Activated CD4-positive, CD25-positive, alpha-beta regulatory T cell treated with anti-CD3 and anti-CD28 coated beads, Interleukin-2, amount 50 U/mL, for 72 hours (primary cell): ENCODE data around the gene MBTD1.
"Not testable (repeated sequence)": the region's sequence is repeated elsewhere in the genome, so short reads cannot be mapped to it uniquely, and the experiment has no call there.

Source experiments
- DNase-seq: peaks from one replicate; pipeline ENCODE4 v3.0.0; 2021

Gene MBTD1

DNA sequence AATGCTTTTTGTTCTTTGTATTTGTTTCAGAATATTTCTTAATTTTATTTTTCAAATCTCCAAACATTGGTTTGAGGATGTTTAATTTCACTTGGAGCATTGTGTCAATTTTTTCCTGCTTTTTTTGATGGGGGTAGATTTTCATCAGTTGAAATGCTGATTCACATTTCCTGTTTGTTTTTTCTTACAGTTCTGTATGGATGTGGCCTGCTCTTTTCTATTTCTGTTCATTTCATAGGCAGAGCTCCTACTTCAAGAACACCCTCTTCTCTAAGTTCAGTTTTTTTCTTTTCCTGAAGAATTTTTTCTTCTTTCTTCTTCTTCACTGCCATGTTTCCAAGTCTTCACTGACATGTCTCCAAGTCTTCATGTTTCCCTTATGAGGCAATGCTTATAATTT, 8.8 kb downstream of the MBTD1 start:
- no peak for DNase-seq

DNA sequence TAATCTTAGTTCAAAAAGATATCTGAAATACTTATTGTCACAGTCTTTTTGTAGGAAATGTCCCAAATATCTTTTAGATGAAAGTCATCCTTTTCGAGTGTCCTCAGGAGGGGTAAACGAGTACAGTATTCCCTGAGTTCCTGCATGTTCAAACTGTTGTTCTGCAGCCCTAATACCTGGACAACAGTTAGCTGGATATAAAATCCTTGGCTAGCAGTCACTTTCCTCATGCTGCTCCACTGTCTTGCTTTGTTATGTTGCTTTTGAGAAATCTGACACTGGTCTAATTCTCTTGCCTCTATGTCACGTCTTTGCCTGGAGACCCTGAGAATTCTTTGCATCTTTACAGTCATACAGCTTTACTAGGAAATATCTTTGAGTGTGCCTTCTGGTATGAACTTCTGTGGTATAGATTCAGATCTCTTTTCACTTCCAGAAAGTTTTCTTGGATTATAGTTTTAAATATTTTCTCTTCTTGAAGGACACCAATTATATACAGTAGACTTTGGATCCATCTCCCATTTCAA, 9.5 kb downstream of the MBTD1 start:
- DNase-seq: no peak

DNA sequence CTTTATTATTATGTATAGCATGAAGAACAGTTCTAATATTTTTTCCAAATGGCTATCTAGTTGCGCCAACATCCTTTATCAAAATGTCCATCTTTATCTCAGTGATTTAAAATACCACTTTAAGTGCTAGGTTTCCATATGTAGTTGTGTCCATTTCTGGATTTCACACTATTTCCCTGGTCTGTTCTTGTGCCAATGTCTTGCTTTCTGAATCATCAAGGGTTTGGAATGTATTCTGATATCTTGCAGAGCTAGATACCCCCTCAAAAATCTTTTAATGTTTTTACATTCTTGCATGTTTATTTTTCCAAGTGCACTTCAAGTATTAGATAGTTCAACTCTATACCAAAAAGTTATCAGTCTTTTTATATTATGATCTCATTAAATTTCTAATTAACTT, 14.3 kb downstream of the MBTD1 start:
- DNase-seq: no peak

DNA sequence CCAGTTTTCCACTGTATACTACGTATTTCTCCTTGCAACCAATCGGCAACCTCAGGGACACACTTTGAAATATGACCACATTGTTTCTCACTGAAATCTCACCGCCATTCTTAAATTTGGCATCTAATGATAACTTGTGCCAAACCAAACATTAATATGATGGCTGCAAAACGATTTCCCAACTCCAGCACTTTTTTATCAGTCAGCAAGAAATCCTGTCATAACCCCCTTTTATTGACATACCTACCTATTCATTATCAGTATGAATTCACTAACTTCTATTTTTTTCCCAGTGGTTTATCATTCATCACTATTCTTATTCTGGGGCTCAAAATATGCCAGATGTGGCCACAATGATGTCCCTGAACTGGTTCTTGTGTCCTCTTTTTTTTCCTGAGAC, 15.8 kb downstream of the MBTD1 start:
- no peak for DNase-seq

DNA sequence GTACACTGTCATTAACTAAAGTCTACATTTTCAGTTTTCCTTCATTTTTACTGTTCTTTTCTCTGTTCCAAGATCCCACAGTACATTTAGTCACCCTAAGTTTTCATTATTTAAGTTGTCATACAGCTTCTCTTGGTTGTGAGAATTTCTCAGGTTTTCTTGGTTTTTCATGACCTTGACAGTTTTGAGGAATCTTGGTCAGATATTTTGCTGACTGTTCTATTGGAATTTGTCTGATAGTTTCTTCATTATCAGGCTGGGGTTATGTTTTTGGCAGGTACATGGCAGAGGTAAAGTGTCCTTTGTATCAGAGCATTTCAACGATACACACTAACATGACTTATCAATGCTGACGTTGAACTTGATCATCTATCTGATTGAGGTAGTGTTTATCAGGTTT, 19.6 kb downstream of the MBTD1 start:
- DNase-seq: no peak

DNA sequence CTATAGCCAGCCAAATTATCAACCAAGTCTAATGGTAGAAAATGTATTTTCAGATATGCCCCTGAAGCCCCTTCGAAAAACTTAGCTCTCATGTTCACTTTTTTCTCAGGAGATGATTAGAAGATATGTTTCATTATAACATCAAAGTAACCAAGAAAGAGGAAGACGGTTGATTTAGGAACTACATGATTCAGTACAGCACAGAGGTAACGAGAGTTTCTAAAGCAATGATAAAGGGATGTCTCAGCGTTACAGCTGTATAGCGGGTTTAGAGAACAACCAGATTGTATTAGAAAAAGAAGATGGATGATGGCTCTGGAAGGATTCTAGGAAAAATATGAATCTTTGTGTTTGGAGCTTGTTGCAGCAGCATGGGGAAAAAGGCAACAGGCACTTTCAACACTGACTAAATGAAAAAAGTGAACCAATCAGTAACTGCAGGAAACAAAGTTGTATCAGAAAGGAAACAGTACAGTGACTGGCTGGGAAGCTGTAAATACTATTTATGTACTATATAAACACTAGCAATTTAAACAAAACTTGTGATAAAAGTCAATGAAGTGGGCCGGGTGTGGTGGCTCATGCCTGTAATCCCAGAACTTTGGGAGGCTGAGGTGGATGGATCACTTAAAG, 21.5 kb downstream of the MBTD1 start:
- DNase-seq: no peak

DNA sequence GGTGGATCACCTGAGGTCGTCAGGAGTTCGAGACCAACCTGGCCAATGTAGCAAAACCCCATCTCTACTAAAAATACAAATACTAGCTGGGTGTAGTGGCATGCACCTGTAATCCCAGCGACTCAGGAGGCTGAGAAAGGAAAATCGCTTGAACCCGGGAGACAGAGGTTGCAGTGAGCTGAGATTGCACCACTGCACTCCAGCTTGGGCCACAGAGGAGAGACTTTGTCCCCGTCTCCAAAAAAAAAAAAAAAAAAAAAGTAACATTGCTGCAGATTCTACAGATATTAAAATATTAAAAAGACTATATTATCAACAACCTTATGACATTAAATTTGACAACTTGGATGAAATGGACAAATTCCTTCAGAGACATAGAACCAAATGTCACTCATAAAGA, 25.7 kb downstream of the MBTD1 start:
- DNase-seq: no peak

DNA sequence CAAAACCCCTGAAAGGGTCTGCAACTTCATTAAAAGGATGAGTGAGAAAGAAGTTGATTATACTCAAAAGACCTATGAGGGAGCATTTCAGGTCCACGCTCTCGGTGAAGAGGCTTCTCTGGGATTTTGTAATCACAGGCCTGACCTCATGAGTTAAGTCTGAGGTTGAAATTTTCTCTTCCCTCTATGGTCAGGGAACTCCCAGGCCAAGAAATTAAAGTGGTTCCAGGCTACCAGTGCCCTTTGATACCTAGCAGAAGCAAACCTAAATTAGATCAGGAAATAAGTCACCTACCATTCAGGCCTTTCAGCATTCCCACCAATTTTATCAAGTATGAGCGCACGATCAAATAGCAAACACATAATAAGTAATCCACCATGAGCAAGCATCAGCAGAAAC, 27.9 kb downstream of the MBTD1 start:
- DNase-seq: no peak

DNA sequence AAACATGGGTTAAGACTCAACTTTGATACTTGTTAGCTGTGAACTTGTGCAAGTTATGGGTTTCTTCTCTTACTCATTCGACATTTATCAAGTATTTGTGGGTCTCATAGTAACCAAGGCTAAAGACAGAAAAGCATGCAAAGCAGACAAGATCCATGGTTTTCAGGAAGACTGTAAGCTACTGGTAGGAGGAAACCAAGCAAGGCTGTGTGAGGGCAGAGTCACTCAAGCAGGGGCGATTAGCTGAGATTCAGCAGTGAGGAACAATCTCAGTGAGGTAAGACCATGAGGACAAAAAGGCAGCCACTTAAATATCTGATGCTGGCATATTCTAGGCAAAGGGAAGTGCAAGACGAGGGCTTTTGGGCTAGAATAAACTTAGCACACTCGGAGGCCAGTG, 29.5 kb downstream of the MBTD1 start:
- no peak for DNase-seq

DNA sequence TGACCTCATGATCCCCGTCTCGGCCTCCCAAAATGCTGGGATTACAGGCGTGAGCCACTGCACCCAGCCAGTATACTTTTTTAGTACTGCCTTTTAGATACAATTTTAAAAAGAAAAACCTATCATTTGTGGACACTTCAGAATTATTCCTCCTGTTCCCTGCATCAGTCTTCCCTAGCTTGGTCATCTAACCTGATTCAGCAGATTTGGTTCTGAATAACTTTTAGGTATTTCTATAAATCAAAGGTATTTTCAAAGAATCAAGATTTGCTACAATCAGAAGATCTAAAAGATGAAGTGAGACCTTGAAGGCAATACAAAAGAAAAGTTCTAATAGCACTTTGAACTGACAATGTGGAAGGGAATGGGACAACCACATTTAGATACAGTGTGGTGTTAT, 30.0 kb downstream of the MBTD1 start:
- DNase-seq: no peak

DNA sequence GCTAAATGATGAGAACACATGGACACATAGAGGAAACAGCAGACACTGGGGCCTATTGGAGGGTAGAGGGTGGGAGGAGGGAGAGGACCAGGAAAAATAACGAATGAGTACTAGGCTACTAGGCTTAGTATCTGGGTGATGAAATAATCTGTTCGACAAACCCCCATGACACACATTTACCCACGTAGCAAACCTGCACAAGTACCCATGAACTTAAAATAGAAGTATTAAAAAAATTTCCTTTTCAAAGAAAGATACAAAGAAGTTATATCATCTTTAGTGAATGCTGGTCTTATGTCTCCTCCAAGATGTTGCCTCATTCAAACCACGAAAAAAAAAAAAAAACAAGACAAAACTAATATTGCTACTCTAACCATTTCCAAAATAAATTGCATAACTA, 31.7 kb downstream of the MBTD1 start:
- no peak for DNase-seq

DNA sequence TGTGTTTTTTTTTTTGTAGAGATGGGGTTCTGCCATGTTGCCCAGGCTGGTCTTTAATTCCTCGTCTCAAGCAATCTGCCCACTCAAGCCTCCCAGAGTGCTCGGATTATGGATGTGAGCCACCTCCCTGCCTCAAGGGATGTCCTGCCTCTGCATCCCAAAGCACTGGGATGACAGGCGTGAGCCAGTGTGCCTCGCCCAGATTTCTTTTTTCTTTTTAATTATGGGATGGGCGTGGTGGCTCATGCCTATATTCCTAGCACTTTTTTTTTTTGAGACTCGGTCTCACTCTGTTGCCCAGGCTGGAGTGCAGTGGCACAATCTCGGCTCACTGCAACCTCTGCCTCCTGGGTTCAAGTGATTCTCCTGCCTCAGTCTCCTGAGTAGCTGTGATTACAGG, 34.3 kb downstream of the MBTD1 start:
- DNase-seq: not testable (repeated sequence)

DNA sequence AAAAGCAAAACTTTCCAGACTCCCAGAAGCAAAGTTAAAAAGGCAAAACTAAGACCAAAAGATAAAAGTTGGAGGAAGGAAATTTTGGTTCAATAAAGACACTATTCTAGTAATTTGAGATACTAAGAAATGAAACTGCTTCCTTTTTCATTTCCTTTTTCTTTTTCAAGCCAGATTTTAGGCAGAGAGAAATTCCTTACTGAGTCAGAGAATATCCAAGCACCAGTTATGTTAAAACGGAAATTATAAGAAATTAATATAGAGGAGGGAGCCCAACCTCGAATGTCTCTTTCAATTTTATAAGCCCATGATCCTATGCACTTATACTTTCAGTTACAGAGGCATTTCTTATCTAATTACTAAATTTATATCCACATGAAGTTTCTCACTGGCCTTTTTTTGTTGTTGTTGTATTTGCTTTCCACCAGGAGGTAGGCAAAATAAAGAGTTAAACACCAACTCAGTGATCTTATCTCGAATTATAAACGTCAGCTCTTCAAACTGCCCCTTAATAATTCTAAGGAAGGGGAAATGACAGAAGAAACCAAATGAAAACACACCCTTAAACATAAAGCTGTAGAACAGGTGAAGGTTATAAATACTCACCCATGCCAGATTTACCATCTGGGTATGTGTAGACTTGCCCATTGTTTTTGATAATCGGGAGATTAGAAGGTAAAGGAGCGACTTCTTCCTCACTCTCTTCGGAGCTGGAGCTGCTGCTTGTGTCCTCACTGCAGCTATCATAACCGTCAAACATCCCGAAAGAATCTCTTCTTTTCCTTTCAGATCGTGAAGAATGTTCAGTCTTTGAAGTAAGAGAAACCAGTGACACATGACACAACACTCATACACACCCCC, 35.2 kb downstream of the MBTD1 start:
- no peak for DNase-seq

DNA sequence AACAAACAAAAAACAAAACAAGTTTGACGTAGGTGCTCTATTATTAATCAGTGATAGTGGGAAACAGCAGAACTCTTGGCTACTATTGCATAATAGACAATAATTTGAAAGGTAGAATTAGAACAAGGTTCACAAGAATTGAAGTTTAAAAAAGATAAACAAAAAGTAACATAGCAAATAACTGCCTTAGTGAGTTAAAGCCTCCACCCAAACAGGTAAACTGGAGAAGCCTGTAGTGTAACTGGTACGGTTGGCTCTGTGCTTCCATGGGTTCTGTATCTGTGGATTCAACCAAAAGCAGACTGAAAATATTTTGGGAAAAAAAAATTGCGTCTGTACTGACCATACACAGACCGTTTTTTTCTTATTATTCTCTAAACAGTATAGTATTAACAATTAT, 38.5 kb downstream of the MBTD1 start:
- no peak for DNase-seq

DNA sequence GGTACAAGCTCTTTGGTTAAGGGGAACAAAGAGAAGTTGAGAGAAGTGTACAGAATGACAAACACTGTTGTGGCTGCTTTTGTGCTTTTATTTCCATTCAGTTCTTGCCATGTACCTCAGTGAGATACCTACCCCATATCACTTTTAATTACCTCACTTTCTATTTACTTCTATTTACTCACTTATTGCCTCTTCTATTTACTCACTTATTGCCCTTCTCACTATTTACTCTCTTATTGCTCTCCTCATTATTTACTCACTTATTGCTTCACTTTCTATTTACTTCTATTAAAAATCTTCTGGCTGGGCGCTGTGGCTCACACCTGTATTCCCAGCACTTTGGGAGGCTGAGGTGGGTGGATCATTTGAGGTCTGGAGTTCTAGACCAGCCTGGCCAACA, 41.9 kb downstream of the MBTD1 start:
- no peak for DNase-seq

DNA sequence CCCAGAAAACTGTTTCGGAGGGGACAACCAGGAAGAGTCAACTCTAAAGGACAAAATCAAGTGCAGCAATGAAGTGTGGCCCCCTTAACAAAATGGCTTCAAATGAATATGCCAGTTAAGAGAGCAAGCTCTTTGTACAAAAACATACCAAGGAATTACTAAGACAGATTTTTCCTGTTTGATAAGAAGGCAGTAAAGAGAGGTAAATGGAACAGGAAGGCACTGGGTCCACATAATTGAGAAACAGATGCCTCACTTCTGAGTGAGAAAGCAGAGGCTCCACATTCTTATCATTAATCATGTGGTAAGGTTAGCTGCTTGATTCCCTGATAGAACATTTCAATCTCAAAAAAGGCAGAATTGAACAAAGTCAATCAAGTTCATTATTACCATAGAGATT, 44.9 kb downstream of the MBTD1 start:
- DNase-seq: no peak

DNA sequence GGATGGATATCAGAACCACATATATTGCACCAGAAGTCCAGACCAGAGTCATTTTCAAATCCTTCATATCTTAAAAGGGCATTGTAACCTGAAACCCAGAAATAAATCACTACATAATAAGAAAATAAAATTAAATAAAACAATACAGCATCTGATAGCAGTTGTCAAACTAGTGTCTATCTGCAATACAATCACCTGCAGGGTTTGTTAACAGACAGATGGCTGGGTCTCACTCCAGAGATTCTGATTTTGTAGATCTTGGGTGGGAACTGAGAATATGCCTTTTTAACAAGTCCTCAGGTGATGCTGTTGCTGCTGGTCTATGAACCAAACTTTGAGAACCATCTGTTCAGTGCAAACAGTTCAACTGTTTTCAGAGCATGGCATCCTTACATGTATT, 56.0 kb downstream of the MBTD1 start:
- DNase-seq: no peak

DNA sequence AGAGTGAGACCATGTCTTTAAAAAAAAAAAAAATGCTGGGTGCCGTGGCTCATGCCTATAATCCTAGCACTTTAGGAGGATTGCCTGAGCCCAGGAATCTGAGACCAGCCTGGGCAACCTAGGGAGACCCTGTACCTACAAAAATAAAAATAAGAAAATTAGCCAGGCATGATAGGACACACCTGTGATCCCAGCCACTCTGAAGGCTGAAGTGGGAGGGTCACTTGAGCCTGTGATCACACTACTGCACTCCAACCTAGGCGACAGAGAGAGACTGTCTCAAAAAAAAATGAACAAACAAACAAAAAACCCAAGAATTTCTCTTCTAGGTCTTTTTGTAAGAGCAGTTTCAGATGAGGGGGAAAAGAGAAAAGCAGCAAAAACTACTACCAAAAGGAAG, 59.0 kb downstream of the MBTD1 start:
- DNase-seq: no peak

DNA sequence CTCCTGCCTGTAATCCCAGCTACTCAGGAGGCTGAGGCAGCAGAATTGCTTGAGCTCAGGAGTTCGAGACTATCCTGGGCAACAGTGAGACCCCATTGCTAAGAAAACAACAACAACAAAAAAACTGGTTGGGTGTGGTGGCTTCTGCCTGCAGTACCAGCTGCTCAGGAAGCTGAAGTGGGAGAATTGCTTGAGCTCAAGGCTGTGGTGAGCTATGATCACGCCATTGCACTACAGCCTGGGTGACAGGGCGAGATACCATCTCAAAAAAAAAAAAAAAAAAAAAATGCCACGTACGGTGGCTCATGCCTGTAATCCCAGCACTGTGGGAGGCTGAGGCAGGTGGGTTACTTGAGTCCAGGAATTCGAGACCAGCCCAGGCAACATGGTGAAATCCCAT, 59.6 kb downstream of the MBTD1 start:
- no peak for DNase-seq

DNA sequence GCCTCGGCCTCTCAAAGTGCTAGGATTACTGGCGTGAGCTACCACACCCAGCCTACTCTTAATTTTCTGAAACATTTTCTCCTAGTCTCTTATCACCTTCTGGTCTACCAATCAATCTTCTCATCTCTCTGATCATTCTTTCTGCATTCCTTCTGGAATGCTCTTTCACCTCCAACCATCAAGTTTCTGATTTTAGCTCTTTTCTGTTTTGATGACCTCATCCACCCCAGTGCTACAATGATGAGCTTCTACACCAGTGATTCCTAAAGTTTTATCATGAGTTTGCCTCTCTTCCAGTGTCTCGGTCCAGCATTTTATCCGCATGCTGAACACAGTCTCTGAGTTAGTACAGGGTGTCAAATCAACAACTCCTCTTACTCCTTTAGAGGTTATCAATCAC, 62.1 kb downstream of the MBTD1 start:
- DNase-seq: no peak

DNA sequence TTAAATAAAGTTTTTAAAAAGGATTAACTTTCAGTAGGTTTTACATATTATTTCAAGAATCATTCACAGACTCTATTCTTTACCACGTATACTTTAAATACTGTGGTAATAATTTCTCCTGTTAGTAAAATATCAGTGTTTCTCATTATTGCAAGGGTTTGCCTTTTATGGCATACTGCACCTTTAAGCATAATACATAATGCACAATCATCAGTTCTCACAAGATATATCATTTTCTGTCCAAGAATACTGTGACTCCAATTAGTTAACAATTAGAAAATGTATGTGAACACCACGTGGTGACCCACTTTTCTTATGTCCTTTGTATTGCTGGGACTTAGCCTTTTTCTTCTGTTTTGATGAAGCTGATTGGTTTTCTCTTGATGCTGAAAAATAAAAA, 68.0 kb downstream of the MBTD1 start:
- DNase-seq: no peak

DNA sequence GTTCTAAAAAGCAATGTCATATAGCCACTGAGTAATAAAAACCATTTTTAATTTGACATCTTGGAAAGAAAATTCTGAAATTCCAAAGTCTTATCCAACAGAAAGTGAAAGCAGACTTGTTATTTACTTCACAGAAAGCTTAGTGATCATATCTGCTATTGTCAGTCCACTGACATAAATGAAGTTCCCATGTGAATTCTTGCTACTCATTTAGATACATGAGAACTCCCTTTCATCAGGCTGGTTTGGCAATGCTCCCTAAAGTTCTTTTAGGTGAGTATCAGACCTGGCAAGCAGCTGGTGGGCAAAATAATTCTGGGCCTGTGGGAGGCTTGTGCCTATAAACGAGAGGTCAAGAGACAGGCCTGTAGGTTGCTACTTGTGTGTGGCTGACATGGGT, 70.2 kb downstream of the MBTD1 start:
- no peak for DNase-seq

DNA sequence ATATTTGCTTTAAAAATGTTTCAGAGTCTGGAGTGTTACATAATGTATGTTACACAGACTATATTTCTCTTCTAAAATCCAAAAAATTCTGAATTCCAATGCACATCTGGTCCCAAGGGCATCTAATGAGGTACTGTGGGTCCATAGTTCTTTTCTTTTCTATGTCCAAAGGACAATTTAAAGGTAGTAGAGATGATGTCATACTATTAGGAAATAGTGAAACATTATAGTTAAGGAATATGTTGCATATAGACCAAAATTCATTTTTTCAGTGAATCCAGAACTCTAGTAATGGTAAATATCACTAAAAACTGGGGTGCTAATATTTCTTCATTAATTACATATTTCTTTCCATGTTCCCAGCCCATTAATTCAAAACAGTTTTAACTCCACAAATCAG, 70.7 kb downstream of the MBTD1 start:
- DNase-seq: no peak

DNA sequence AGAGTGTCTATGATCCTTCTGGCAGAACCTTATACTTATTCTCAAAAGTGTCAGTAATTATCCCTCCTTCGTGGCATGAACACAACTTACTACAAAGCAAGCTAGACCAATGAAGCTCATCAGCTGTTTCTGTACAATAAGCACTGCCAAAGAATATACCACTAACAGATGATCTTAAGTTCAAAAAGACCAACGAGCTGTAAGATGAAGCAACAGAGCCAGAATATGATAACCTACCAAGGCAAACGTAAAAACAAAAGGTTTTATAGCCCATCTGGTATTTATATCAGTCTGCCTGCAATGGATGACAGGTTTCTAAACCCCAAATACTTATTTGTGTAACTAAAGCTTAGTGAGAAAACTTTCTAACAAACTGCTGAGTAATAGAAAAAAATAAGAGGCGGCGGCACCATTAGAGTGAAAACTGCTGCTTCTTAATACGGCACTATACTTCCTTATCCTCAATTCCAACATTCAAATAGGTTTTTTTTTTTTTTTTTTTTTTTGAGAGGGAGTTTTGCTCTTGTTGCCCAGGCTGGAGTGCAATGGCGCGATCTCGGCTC, 71.5 kb downstream of the MBTD1 start:
- no peak for DNase-seq
